Mucosa of descending colon (tissue), 3 donors: ENCODE measurements around the gene CXorf58. TPM values are rescaled to one million over a fixed set of nuclear protein-coding genes. Genes with fewer than 3 reads are reported as not detected.
A peak's percentile ranks its signal among the peaks of the same experiment; 100 is the strongest.

ENCODE experiments used
- ATAC-seq: fragments of 200-7000 bp; cut with Tn5 transposase; one replicate; pipeline ENCODE4 v1.9.1; 2020; ENCODE audit warnings: mild to moderate bottlenecking, moderate library complexity
- DNase-seq, 3 donors: peaks; one replicate each; pipeline ENCODE4 v3.0.0-alpha.2; 2020
- H3K36me3 ChIP-seq: fragments of 200-600 bp; one replicate; pipeline ENCODE4 v1.8.0; 2021; ENCODE audit warnings: low read depth, mild to moderate bottlenecking
- H3K4me1 ChIP-seq: fragments of 200-600 bp; one replicate; pipeline ENCODE4 v1.8.0; 2021; ENCODE audit warnings: low read depth, mild to moderate bottlenecking
- H3K4me3 ChIP-seq: fragments of 200-600 bp; one replicate; pipeline ENCODE4 v1.8.0; 2021; ENCODE audit warnings: mild to moderate bottlenecking
- H3K9me3 ChIP-seq: fragments of 200-600 bp; one replicate; pipeline ENCODE4 v1.8.0; 2021; ENCODE audit warnings: mild to moderate bottlenecking
- CTCF ChIP-seq: fragments of 200-600 bp; IDR thresholded peaks from one replicate; pipeline ENCODE4 v1.8.0; 2022; ENCODE audit warnings: antibody characterized with exemption, mild to moderate bottlenecking
- intact Hi-C, 2 donors: fragments of 100-400 bp; cut with DNase I in 1 of 2; cut with micrococcal nuclease in 1 of 2; formaldehyde crosslinking; loops; one replicate each; pipeline versions ENCODE4 v1.11.0 to v1.11.1; 2022; cut with DNase I, micrococcal nuclease
- total RNA-seq, 3 donors: library from RNA; stranded (reverse); fragmentation: NEBNext Ultra II Directional in 2 of 3; extraction: Animal tissue kit (Norgen Biotek cat#: 25700) in 2 of 3; gene quantifications; one replicate each; pipeline versions ENCODE4 v1.2.1 to v1.2.4, GENCODE V29; 2021 to 2023
- donor health status: DM: no; HTN: no; CAD: no; lungs with moderate emphysema.
- donor health status: DM: no; HTN: no; CAD: no.
- donor health status: DM: no; HTN: yes; CAD: no.

The CXorf58 gene
- total RNA-seq, 3 donors from 2014 or later, result not detected

GRCh38 chrX:23919706-23920320 is 12.0 kb downstream of the CXorf58 start:
- DNase-seq (peak in 1 of 3 donors; percentile 28), ATAC-seq (no peak)
- Histone ChIP-seq H3K4me3 (no peak overlapping the region), H3K9me3 (no peaks in the 10 kb centered on the region), H3K36me3 (no peaks in the 10 kb centered on the region), H3K4me1 (no peaks in the 10 kb centered on the region)
- intact Hi-C loops, result no loop called here
- TF ChIP-seq CTCF, result no peak

- no peaks in the 10 kb centered on the region for H3K4me1 ChIP-seq
- H3K36me3 ChIP-seq, result no peaks in the 10 kb centered on the region
- intact Hi-C loops, result no loop called here
- no peak for ATAC-seq
- no peak for DNase-seq
- no peak for TF ChIP-seq CTCF
- H3K4me3 ChIP-seq, result no peak overlapping the region
- H3K9me3 ChIP-seq, result no peaks in the 10 kb centered on the region
Measured at GRCh38 chrX:23926015-23926414, 18.2 kb downstream of the CXorf58 start.

- H3K4me1 ChIP-seq, result no peaks in the 10 kb centered on the region
- ATAC-seq (peak; percentile 57), DNase-seq (no peak)
- H3K4me3 ChIP-seq, result no peak overlapping the region
- no peaks in the 10 kb centered on the region for H3K9me3 ChIP-seq
- intact Hi-C loops, result no loop called here
- TF ChIP-seq CTCF, result no peak
- H3K36me3 ChIP-seq, result no peaks in the 10 kb centered on the region
Measured at GRCh38 chrX:23930894-23931604, 23.2 kb downstream of the CXorf58 start.

- H3K4me1 ChIP-seq, result no peaks in the 10 kb centered on the region
- no peak overlapping the region for H3K4me3 ChIP-seq
- ATAC-seq, result no peak
- H3K36me3 ChIP-seq, result no peaks in the 10 kb centered on the region
- DNase-seq, result no peak
- intact Hi-C loops, result no loop called here
- no peaks in the 10 kb centered on the region for H3K9me3 ChIP-seq
- TF ChIP-seq CTCF, result no peak
Measured at GRCh38 chrX:23932046-23932445, 24.2 kb downstream of the CXorf58 start.

- TF ChIP-seq CTCF, result no peak
- no peaks in the 10 kb centered on the region for H3K36me3 ChIP-seq
- H3K4me1 ChIP-seq, result no peaks in the 10 kb centered on the region
- DNase-seq (no peak), ATAC-seq (no peak)
- intact Hi-C loops, result no loop called here
- H3K9me3 ChIP-seq, result no peaks in the 10 kb centered on the region
- H3K4me3 ChIP-seq, result no peak overlapping the region
Measured at GRCh38 chrX:23935106-23935505, 27.3 kb downstream of the CXorf58 start.
